Spleen (tissue), 7 donors: Measurements from ENCODE around the gene SATB1.
A peak's percentile ranks its signal among the peaks of the same experiment; 100 is the strongest.

Experiments used
- POLR2A ChIP-seq, 3 donors: fragments of 450-650 bp; IDR thresholded peaks; one replicate each; pipeline ENCODE4 v1.5.1; 2017; ENCODE audit warnings: antibody characterized with exemption in 3 of 3, mild to moderate bottlenecking in 1 of 3
- POLR2AphosphoS5 ChIP-seq, 3 donors: sonication (generic); formaldehyde crosslinking; IDR thresholded peaks; one replicate each; pipeline ENCODE4 v1.5.1; 2017; ENCODE audit warnings: antibody characterized with exemption in 3 of 3
- TF ChIP-seq, protein P1 (sequence below), 11 experiments: fragments of 200-600 bp in 7 of 11; fragments of 450-650 bp in 4 of 11; sonication (generic) in 4 of 11; IDR thresholded peaks in 8 of 11; conservative IDR thresholded peaks in 3 of 11; 1 replicate in 7 of 11; 2 replicates in 4 of 11; pipeline versions ENCODE4 v1.4.0 to v1.8.0; 2016 to 2021; ENCODE audit warnings: antibody characterized with exemption in 11 of 11, inconsistent platforms in 4 of 11, mild to moderate bottlenecking in 1 of 11
- donor health status: DM: no; HTN: no; CAD: no; lungs with moderate emphysema.
- donor health status: DM: no; HTN: no; CAD: no.
- donor health status: DM: no; HTN: no; CAD: no.

DNA sequence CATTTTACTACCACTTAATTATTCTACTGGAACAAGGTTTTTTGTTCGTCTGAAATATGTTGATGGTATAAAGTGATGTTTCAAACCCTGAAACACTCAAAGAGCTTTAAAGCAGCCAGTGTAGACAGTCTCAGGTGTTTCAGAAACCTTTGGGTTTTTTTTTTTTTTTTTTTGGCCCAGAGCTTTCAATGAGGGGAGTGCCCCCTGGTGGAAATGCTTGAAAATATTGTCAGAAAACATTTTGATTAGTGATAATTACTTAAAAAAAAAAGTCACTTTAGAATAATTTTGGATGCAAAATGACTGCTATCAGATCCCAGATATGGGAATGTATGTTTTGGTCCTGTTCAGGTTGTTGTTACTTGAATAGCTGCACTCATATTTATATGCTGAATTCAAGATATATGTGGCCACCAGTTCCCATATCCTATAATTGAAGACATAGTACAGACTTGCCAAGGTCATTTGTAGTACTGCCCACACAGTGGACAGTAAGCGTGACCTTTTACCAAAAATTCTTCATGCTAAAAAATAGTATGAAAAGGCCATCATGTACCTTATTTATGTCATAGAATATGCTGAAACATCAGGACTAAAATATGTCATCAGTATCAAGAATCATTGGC is 35.9 kb downstream of the SATB1 start:
- TF ChIP-seq POLR2A (IDR thresholded peaks at IDR 0.05): no peak
- TF ChIP-seq POLR2AphosphoS5 (IDR thresholded peaks at IDR 0.05): no peak
- TF ChIP-seq, protein P1, sequence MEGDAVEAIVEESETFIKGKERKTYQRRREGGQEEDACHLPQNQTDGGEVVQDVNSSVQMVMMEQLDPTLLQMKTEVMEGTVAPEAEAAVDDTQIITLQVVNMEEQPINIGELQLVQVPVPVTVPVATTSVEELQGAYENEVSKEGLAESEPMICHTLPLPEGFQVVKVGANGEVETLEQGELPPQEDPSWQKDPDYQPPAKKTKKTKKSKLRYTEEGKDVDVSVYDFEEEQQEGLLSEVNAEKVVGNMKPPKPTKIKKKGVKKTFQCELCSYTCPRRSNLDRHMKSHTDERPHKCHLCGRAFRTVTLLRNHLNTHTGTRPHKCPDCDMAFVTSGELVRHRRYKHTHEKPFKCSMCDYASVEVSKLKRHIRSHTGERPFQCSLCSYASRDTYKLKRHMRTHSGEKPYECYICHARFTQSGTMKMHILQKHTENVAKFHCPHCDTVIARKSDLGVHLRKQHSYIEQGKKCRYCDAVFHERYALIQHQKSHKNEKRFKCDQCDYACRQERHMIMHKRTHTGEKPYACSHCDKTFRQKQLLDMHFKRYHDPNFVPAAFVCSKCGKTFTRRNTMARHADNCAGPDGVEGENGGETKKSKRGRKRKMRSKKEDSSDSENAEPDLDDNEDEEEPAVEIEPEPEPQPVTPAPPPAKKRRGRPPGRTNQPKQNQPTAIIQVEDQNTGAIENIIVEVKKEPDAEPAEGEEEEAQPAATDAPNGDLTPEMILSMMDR (IDR thresholded peaks at IDR 0.05 in 8 of 11, conservative IDR thresholded peaks at IDR 0.05 in 3 of 11): peak in 9 of 11 experiments; percentile 25 to 58 (median 41)
